ACC112 (cell line): ENCODE results near the gene BEST2.

Experiments used
- H2AFZ ChIP-seq: fragments of 200-600 bp; sonication (generic); one replicate; pipeline ENCODE4 v1.6.0; 2017; ENCODE audit warnings: antibody characterized with exemption, low read length; ENCODE audit not compliant: unreplicated experiment
- H3K27ac ChIP-seq: fragments of 200-600 bp; sonication (generic); 2 replicates; pipeline ENCODE4 v1.5.1; 2014; ENCODE audit warnings: low read depth, mild to moderate bottlenecking, antibody characterized with exemption, low read length, moderate library complexity
- H3K27me3 ChIP-seq: fragments of 200-600 bp; sonication (generic); 2 replicates; pipeline ENCODE4 v1.6.1; 2014; ENCODE audit warnings: mild to moderate bottlenecking, antibody characterized with exemption, low read length, moderate library complexity, mixed read lengths; ENCODE audit not compliant: insufficient read depth
- H3K36me3 ChIP-seq: fragments of 200-600 bp; sonication (generic); 2 replicates; pipeline ENCODE4 v1.6.1; 2016; ENCODE audit warnings: mild to moderate bottlenecking, antibody characterized with exemption, low read length, moderate library complexity, mixed read lengths; ENCODE audit not compliant: insufficient read depth
- H3K4me1 ChIP-seq: fragments of 200-600 bp; sonication (generic); one replicate; pipeline ENCODE4 v1.6.1; 2016; ENCODE audit warnings: low read length, mixed read lengths; ENCODE audit not compliant: insufficient read depth, unreplicated experiment, control insufficient read depth
- H3K4me3 ChIP-seq: fragments of 200-600 bp; sonication (generic); 2 replicates; pipeline ENCODE4 v1.5.1; 2014; ENCODE audit warnings: mild to moderate bottlenecking, low read depth, low read length
- H3K79me2 ChIP-seq: fragments of 200-600 bp; sonication (generic); one replicate; pipeline ENCODE4 v1.6.0; 2016; ENCODE audit warnings: low read length; ENCODE audit not compliant: control insufficient read depth, unreplicated experiment, insufficient read depth

BEST2 gene

DNA sequence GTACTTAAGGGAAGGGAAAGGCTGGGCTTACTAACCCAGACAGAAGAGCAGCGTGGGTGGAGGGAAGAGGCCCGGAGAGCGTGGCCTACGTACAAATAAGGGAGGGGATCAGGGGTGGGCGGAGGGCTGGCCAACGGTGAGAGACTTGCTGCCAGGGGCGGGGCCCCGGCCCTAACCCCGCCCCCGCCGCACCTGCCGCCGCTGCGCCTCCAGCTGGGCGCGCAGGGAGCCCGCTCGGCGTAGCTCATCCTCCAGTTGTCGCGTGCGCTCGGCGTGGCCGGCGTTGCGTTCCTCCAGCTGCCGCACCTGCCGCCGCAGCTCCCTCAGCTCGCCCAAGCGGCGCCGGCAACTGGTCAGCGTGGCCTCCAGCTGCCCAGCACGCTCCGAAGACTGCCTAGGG is 18.1 kb downstream of the BEST2 start:
- H3K4me1 ChIP-seq: peaks cover 7% of the 10 kb centered on the region
- no peak overlapping the region for H2AFZ ChIP-seq
- no peaks in the 10 kb centered on the region for H3K27me3 ChIP-seq
- H3K4me3 ChIP-seq: no peak overlapping the region
- H3K79me2 ChIP-seq: no peaks in the 10 kb centered on the region
- no peaks in the 10 kb centered on the region for H3K36me3 ChIP-seq
- no peak overlapping the region for H3K27ac ChIP-seq

DNA sequence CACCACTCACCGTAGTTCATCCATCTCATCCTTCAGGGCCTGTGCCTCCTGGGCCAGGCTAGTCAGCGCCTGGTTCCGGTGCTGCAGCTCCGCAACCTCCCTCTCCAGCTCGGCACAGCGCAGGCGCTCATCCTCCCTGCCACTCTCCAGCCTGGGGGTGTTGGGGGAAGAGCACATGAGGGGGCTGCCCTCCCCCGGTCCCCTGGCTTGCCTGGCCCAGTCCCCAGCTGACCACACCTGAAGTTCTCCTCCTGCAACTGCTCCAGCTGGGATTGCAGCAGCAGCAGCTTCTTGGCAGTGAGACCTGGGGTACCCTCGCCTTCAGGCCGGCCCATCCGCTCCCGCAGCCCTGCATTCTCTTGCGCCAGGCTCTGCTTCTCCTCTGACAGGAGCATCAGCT is 19.3 kb downstream of the BEST2 start:
- Histone ChIP-seq H3K27me3 (no peaks in the 10 kb centered on the region), H3K79me2 (no peaks in the 10 kb centered on the region), H3K27ac (no peak overlapping the region), H3K4me1 (peaks cover 7% of the 10 kb centered on the region), H2AFZ (no peak overlapping the region), H3K4me3 (no peak overlapping the region), H3K36me3 (no peaks in the 10 kb centered on the region)

DNA sequence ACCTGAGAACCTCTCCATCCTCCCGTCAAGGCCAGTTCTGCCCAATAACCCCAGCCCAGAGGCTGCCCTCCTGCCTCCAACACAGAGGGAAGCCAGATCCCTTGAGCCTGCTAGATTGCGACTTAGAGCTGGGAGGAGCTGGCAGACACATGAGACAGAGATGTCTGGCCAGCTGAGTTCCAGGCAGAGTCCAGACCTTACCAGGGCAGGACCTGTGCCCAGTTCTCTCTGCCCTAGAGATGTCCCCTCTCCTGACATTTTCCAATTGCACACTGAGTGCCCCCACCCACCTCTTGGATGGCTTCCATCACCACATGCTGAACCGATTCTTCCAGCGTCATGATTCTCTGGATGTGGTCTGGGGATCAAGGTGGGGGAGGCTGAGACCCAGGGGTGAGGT is 20.7 kb downstream of the BEST2 start:
- no peaks in the 10 kb centered on the region for H3K36me3 ChIP-seq
- H3K79me2 ChIP-seq: no peaks in the 10 kb centered on the region
- H3K4me3 ChIP-seq: no peak overlapping the region
- H2AFZ ChIP-seq: no peak overlapping the region
- peaks cover 7% of the 10 kb centered on the region for H3K4me1 ChIP-seq
- no peak overlapping the region for H3K27ac ChIP-seq
- H3K27me3 ChIP-seq: no peaks in the 10 kb centered on the region

DNA sequence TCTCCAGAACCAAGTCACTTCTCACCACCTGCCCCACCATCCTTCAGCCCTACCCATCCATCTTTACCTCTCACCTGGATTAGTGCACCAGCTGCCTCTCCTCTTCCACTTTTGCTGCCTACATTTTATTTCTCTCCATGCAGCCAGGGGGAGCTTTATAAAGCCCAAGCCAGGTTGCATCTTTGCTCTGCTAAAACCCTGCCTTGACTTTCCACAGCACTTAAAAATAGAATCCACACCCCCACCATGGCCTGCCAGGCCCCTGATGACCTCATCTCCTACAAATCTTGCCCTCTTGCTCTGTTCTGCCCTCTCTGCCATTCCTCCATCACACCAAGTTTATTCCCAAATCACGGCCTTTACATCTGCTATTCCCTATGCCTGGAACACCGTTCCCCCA is 22.0 kb downstream of the BEST2 start:
- Histone ChIP-seq H3K27ac (no peak overlapping the region), H3K27me3 (no peaks in the 10 kb centered on the region), H3K4me1 (peaks cover 10% of the 10 kb centered on the region)

DNA sequence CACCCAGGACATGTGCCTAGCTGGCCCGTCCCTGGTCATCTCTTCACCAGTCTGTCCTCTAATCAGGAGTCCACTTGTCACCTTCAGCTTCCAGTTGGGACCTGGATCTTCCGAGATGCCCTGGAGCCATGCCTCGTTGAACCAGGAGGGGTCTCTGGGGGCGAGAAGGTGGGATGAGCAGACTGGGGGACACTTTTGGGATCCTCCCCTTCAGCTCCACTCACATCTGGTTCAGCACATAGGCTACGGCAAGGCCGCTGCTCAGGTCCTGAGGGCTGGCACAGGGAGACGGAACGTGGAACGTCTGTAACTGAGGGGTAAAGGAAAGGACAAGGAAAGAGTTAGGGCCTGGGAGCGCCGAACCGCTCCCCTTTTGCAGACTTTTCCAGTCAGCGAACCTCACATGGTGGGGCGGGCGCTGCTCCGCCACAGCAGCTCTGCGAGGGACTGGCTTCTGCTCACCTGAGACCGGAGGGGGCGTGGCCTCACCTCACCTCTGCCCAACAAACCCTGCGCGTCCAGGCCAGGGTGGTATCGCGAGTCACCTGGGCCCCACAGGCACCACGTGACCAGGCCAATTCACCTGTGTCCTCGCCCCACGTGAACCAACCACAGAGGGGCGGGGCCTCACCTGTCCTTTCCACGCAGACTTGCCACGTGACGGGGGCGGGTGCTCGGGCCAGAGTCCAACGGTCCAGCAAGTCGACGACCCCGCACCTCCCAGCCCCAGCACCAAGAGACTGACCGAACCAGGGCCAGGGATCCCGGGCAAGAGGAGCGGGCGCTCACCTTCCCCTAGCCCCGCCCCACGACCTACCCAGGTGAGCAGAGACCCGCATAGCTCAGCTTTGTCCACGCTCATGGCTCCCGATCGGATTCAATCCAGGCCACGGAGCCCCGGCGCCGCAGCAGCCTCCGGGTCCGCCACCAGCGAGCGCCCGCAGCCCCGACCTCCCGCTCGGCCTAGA is 23.3 kb downstream of the BEST2 start, which contains the start of gene HOOK2:
HOOK2 (minus strand) TSS at position 965 of the 968 bp plus-strand sequence; CDS start at position 862, 103 bp downstream.
- no peaks in the 10 kb centered on the region for H3K27me3 ChIP-seq
- H3K36me3 ChIP-seq: no peaks in the 10 kb centered on the region
- no peak within 1 kb of the TSS for H3K27ac ChIP-seq
- H2AFZ ChIP-seq: peak within 1 kb of the TSS; percentile 38
- H3K4me1 ChIP-seq: peaks cover 22% of the 10 kb centered on the region
- H3K4me3 ChIP-seq: peak within 1 kb of the TSS; percentile 79
- no peaks in the 10 kb centered on the region for H3K79me2 ChIP-seq

More for the DNA sequence above, 22.0 kb downstream of the BEST2 start:
- no peaks in the 10 kb centered on the region for H3K36me3 ChIP-seq
- H3K79me2 ChIP-seq: no peaks in the 10 kb centered on the region
- H2AFZ ChIP-seq: no peak overlapping the region
- no peak overlapping the region for H3K4me3 ChIP-seq

DNA sequence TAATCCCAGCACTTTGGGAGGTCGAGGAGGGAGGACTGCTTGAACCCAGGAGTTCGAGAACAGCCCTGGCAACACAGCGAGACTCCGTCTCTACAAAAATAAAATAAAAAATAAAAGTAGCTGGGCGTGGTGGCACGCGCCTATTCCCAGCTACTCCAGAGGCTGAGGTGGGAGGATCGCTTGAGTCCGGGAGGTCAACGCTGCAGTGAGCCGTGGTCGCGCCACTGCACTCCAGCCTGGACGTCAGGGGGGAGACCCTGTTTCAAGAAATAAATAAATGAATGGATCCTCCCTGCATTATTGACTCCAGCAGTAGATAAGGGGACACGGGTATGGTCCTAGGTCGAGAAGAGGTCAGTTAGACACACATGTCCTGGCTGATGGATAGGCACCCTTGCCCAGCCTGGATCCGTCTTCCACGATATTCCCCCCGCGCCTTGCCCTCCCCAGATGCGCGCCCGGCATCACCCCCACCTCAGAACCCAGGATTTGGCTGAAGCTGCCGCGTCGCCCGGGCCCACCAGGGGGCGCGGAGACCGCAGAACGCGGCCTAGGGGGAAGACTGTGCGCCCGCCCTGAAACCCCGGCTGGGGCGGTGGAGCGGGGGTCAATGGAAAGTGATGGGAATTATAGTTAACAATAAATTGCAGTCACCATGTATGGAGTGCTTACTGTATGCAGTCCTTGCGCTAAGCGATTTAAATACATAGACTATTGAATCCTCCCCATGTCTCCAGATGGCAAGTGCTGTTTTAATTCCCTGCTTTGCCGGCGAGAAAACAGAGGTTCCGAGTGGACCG is 25.8 kb downstream of the BEST2 start:
- Histone ChIP-seq H2AFZ (peak overlapping the region; percentile 93), H3K79me2 (no peaks in the 10 kb centered on the region), H3K27ac (peak overlapping the region; percentile 98), H3K4me1 (peaks cover 30% of the 10 kb centered on the region), H3K36me3 (no peaks in the 10 kb centered on the region), H3K27me3 (no peaks in the 10 kb centered on the region), H3K4me3 (peak overlapping the region; percentile 78)

DNA sequence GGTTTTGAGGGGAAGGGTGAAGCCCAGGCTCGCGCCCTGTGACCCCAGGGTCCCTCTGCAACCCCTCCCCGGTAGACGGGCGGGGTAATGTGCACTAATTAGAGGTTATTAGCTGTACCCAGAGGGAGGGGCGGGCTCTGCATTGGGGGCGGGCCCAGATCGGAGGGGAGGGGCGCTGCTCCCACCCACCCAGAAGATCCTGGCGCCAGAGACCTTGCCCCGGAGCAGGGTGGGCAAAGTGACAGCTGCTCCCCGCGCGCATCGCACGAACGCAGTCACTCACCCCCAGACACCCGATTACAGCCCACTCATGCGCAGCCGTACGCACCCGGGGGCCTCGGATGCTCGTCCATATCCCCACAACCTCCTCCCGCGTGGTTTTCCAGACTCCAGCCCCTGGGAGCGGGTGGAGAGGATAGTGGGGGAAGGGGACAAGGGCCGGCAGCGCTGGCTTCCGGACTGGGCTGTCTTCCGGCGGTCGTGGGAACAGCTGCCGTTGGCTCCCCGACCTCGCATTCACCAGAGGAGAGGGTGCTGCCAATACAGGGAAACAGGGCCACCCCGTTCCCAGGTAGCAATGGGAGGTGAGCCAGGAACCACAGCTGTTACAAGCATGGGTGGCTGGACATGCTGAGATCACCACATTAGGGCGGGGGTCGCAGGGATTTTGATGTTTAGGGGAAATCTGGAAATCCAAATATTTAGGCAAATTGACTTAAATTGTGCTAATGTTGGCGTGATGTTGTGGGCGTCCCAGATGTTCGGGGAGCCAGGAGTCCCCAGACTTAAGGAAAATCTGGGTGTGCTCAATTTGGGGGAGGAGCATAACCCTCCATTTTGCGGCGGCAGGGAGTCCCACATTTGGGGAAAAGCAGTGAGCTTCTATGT is 26.7 kb downstream of the BEST2 start:
- Histone ChIP-seq H3K4me3 (peak overlapping the region; percentile 78), H3K27me3 (no peaks in the 10 kb centered on the region), H2AFZ (peak overlapping the region; percentile 93), H3K79me2 (no peaks in the 10 kb centered on the region), H3K36me3 (no peaks in the 10 kb centered on the region), H3K4me1 (peaks cover 36% of the 10 kb centered on the region), H3K27ac (peak overlapping the region; percentile 98)

DNA sequence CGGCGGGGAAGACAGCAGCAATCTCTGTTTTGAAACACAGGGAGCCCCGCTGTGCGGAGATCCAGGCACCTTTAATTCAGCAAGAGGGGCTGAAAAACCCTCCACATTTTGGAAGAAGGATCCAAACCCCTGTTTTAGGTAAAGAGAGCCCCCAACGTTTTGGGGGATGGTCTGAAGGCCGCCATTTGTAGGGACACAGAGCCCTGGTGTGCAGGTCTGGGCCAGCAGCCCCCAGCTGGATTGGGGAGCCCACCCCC is 27.2 kb downstream of the BEST2 start:
- H3K27ac ChIP-seq: peak overlapping the region; percentile 98
- H2AFZ ChIP-seq: no peak overlapping the region
- H3K4me1 ChIP-seq: peaks cover 36% of the 10 kb centered on the region
- H3K27me3 ChIP-seq: no peaks in the 10 kb centered on the region
- peak overlapping the region; percentile 78 for H3K4me3 ChIP-seq
- no peaks in the 10 kb centered on the region for H3K79me2 ChIP-seq
- H3K36me3 ChIP-seq: no peaks in the 10 kb centered on the region

DNA sequence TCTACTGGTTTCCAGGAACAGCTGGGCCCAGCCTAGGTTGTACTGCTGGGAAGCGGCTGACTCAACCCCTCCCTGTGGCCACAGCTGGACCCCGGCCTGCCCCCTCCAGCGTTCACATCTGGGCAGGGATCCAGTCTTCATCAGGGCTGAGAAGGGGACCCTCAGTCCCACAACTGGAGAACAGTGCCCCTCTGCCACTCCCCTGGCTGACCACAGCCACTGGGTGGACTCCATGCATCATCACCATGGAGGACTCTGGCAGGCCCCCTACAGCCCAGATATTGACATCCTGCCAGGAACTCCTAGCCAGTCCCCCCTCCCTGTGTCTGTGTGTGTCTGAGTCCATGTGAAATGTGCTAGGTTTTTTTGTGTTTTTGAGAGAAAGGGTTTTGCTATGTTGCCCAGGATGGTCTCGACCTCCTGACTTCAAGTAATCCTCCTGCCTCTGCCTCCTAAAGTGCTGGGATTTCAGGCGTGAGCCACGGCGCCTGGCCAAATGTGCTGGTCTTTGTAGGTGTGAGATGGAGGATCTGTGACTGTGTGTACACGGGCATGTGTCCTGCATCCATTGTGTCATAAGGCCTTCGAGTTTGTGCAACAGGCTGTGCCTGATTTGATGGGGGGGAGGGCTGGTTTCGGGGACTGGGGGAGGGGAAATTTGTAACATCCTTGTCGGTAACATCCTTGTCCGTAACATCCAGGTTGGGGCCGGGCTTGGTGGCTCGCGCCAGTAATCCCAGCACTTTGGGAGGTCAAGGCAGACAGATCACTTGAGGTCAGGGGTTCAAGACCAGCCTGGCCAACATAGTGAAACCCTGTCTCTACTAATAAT is 27.8 kb downstream of the BEST2 start:
- no peak overlapping the region for H2AFZ ChIP-seq
- peak overlapping the region; percentile 78 for H3K4me3 ChIP-seq
- H3K79me2 ChIP-seq: no peaks in the 10 kb centered on the region
- H3K4me1 ChIP-seq: peaks cover 40% of the 10 kb centered on the region
- H3K36me3 ChIP-seq: no peaks in the 10 kb centered on the region
- H3K27ac ChIP-seq: peak overlapping the region; percentile 98
- H3K27me3 ChIP-seq: no peaks in the 10 kb centered on the region

DNA sequence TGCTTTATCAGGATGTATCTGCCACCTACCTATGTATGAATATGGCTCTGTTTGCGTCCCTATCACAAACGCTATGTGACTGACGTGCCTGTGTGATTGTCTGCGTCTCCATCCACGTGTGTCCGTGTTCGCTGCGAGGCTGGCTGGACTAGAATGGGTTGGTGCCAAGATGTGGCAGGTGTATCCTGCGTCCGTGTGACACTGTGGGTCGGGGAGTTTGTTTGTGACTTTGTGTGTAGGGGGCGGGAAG is 30.5 kb downstream of the BEST2 start:
- Histone ChIP-seq H3K79me2 (no peaks in the 10 kb centered on the region), H3K4me1 (peaks cover 59% of the 10 kb centered on the region), H3K4me3 (peak overlapping the region; percentile 74), H3K36me3 (no peaks in the 10 kb centered on the region), H3K27ac (peak overlapping the region; percentile 92), H3K27me3 (no peaks in the 10 kb centered on the region), H2AFZ (no peak overlapping the region)
